ENCODE data around the gene KRTAP10-10.

DNA sequence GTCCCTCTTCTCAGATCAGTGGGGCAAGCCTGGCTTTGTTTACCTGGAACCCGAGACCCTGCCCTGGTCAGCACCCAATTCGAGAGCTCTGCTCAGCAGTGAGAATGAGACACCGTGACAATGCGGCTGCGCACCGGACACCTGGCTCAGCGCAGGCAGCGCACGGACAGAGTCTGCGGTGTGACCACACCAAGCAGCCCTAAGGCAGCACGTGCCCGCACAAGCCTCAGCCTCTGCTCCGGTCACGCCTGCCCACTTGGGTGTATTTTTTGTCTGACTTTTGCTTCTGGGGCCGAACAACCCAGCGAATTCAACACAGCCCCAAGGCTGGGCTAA, 20.6 kb upstream of the KRTAP10-10 start:
- no peak for TF ChIP-seq POLR2A (IDR thresholded peaks at IDR 0.05; ENCODE audit: low read depth, low read length)
- TF ChIP-seq POLR2AphosphoS5 (IDR thresholded peaks at IDR 0.05; ENCODE audit: low read depth, low read length): no peak

All from GM12892 (cell line).